ENCODE results near the gene KCNG2. TPM values are rescaled to one million over a fixed set of nuclear protein-coding genes. Genes with fewer than 3 reads are reported as not detected.

KCNG2 gene
- total and polyA plus RNA-seq, 12 donors: 0.06 to 2.9 (median 0.50) TPM; not detected in 3

GRCh38 chr18:79828258-79828657 lies 30.5 kb downstream of the KCNG2 start:
- no peak for TF ChIP-seq POLR2A (IDR thresholded peaks at IDR 0.05)
- TF ChIP-seq CTCF (IDR thresholded peaks at IDR 0.05): no peak
- 85 to 93% (median 88%) methylated on average over 5 of the region's 5 CpGs for WGBS, 4 donors
- Histone ChIP-seq H3K4me1 (replicated peaks in 1 of 2) (no peaks in the 10 kb centered on the region), H3K27ac (no peak overlapping the region), H3K27me3 (peaks cover 8% of the 10 kb centered on the region), H3K4me3 (no peak overlapping the region), H3K36me3 (replicated peaks in 1 of 2) (no peaks in the 10 kb centered on the region), H3K9me3 (replicated peaks in 1 of 3) (no peaks in the 10 kb centered on the region)
- intact Hi-C loops (cut with DNase I): no loop called here
- DNase-seq: peak in 1 of 7 donors; percentile 20

DNA sequence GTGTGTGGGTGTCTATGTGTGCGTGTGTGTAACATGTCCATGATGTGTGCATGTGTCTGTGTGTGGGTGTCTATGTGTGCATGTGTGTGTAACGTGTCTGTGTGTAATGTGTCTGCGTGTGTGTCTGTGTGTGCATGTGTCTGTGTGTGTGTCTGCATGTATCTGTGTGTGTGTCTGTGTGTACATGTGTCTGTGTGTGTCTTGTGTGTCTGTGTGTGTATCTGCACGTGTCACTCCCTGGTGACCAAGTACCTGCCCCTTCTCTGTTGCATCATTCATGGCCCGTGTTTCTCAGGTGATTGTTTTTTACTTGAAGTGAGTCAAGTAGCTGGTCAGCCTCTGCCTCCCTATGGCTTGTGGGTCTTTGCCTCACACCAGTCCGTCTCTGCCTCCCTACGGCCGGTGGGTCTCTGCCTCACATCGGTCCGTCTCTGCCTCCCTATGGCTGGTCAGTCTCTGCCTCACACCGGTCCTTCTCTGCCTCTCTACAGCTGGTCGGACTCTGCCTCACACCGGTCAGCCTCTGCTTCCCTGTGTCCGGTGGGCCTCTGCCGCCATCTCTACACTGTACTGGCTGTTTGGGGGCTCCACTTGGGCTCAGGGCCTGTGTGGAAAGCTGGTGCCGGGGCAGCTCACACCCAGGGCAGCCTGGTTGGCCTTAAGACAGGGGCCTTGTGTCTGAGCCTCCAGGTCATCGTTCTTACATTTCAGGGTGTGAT lies 31.6 kb downstream of the KCNG2 start:
- no peak overlapping the region for H3K27ac ChIP-seq
- DNase-seq: peak in 1 of 7 donors; percentile 7
- intact Hi-C loops (cut with DNase I): no loop called here
- no peaks in the 10 kb centered on the region for H3K36me3 ChIP-seq (replicated peaks in 1 of 2)
- no peaks in the 10 kb centered on the region for H3K4me1 ChIP-seq (replicated peaks in 1 of 2)
- peaks cover 18% of the 10 kb centered on the region for H3K27me3 ChIP-seq
- H3K9me3 ChIP-seq (replicated peaks in 1 of 3): no peaks in the 10 kb centered on the region
- no peak overlapping the region for H3K4me3 ChIP-seq
- TF ChIP-seq POLR2A (IDR thresholded peaks at IDR 0.05) (no peak), CTCF (IDR thresholded peaks at IDR 0.05) (no peak)
- 80 to 92% (median 91%) methylated on average over 17 of the region's 17 CpGs for WGBS, 4 donors

DNA sequence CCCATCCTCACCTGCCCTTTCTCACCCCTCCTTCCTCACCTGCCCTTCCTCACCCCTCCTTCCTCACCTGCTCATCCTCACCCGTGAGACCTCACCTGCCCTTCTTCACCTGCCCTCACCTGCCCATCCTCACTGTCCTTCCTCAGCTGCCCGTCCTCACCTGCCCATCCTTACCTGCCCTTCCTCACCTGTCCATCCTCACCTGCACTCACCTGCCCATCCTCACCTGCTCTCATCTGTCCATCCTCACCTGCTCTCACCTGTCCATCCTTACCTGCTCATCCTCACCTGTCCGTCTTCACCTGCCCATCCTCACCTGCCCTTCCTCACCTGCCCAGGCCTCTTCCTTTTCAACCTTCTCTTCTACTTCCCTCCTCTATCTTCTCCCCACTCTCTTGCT lies 34.4 kb downstream of the KCNG2 start:
- H3K4me3 ChIP-seq: no peak overlapping the region
- TF ChIP-seq CTCF (IDR thresholded peaks at IDR 0.05): no peak
- TF ChIP-seq POLR2A (IDR thresholded peaks at IDR 0.05): no peak

GRCh38 chr18:79834834-79835233 lies 37.1 kb downstream of the KCNG2 start:
- TF ChIP-seq CTCF (IDR thresholded peaks at IDR 0.05) (no peak), POLR2A (IDR thresholded peaks at IDR 0.05) (no peak)
- DNase-seq: peak in 1 of 7 donors; percentile 27
- peaks cover 18% of the 10 kb centered on the region for H3K27me3 ChIP-seq
- no peak overlapping the region for H3K4me3 ChIP-seq
- no peaks in the 10 kb centered on the region for H3K4me1 ChIP-seq (replicated peaks in 1 of 2)
- no peaks in the 10 kb centered on the region for H3K36me3 ChIP-seq (replicated peaks in 1 of 2)
- 59 to 77% (median 66%) methylated on average over 5 to 6 of the region's 6 CpGs for whole genome bisulfite sequencing, 4 donors
- no peak overlapping the region for H3K27ac ChIP-seq
- intact Hi-C loops (cut with DNase I): no loop called here
- peaks cover 0 to 3% (median 0%) of the 10 kb centered on the region in 3 donors for H3K9me3 ChIP-seq (replicated peaks in 1 of 3)

More for the DNA sequence above, 34.4 kb downstream of the KCNG2 start:
- peak in 1 of 7 donors; percentile 2 for DNase-seq
- no peaks in the 10 kb centered on the region for H3K4me1 ChIP-seq (replicated peaks in 1 of 2)
- 78 to 88% (median 78%) methylated on average over 3 of the region's 3 CpGs for WGBS, 4 donors
- intact Hi-C loops (cut with DNase I): no loop called here
- H3K27me3 ChIP-seq: peaks cover 18% of the 10 kb centered on the region
- no peaks in the 10 kb centered on the region for H3K9me3 ChIP-seq (replicated peaks in 1 of 3)
- no peak overlapping the region for H3K27ac ChIP-seq
- H3K36me3 ChIP-seq (replicated peaks in 1 of 2): no peaks in the 10 kb centered on the region
